Vagina (tissue), 2 donors: Measurements from ENCODE around the gene PPP2R5C. TPM values are rescaled to one million over a fixed set of nuclear protein-coding genes. Genes with fewer than 3 reads are reported as not detected.
A peak's percentile ranks its signal among the peaks of the same experiment; 100 is the strongest.
"Not testable (repeated sequence)": the region's sequence is repeated elsewhere in the genome, so short reads cannot be mapped to it uniquely, and the experiment has no call there.

Experiments
- DNase-seq, 2 donors: peaks; one replicate each; pipeline ENCODE4 v3.0.0-alpha.2; 2017; ENCODE audit errors: extremely low spot score in 2 of 2
- H3K27ac ChIP-seq: fragments of 200-600 bp; sonication (generic); one replicate; pipeline ENCODE4 v1.5.1; 2019
- H3K27me3 ChIP-seq: fragments of 200-600 bp; sonication (generic); one replicate; pipeline ENCODE4 v1.5.1; 2019
- H3K36me3 ChIP-seq, 2 donors: fragments of 200-600 bp; sonication (generic); one replicate each; pipeline ENCODE4 v1.5.1; 2017 to 2019
- H3K4me1 ChIP-seq: fragments of 200-600 bp; sonication (generic); one replicate; pipeline ENCODE4 v1.5.1; 2019
- H3K4me3 ChIP-seq, 2 donors: fragments of 200-600 bp; sonication (generic); 1 replicate in 1 of 2; 2 replicates in 1 of 2; pipeline ENCODE4 v1.5.1; 2016 to 2019
- H3K9me3 ChIP-seq: fragments of 200-600 bp; sonication (generic); one replicate; pipeline ENCODE4 v1.5.1; 2019
- CTCF ChIP-seq, 3 experiments: fragments of 450-650 bp in 2 of 3; fragments of 200-600 bp in 1 of 3; sonication (generic) in 1 of 3; IDR thresholded peaks; one replicate each; pipeline ENCODE4 v1.5.1; 2017 to 2019; ENCODE audit warnings: antibody characterized with exemption in 3 of 3, mild to moderate bottlenecking in 2 of 3, moderate library complexity in 2 of 3
- POLR2A ChIP-seq, 2 donors: fragments of 450-650 bp; IDR thresholded peaks; one replicate each; pipeline ENCODE4 v1.6.1; 2017; ENCODE audit warnings: antibody characterized with exemption in 2 of 2, mild to moderate bottlenecking in 2 of 2, moderate library complexity in 2 of 2
- POLR2AphosphoS5 ChIP-seq, 2 donors: sonication (generic); formaldehyde crosslinking; IDR thresholded peaks; one replicate each; pipeline ENCODE4 v1.9.0; 2017; ENCODE audit warnings: antibody characterized with exemption in 2 of 2, mild to moderate bottlenecking in 2 of 2, low read depth in 1 of 2; ENCODE audit not compliant: insufficient read depth in 1 of 2
- intact Hi-C: fragments of 100-400 bp; cut with DNase I; formaldehyde crosslinking; loops from one replicate; pipeline ENCODE4 v1.15.1; 2023
- total RNA-seq: library from RNA; depleted of rRNA; stranded (reverse); fragments of >200 nt; gene quantifications from one replicate; pipeline ENCODE4 v1.2.3, GENCODE V29; 2016

PPP2R5C gene
- total RNA-seq, 1 donor from 2014 or later: 88.1 TPM

- intact Hi-C loops: no loop called here
- H3K9me3 ChIP-seq: no peaks in the 10 kb centered on the region
- DNase-seq: peak in 1 of 2 donors; percentile 37
- H3K27me3 ChIP-seq: no peaks in the 10 kb centered on the region
- no peak overlapping the region for H3K4me3 ChIP-seq
- H3K36me3 ChIP-seq: no peaks in the 10 kb centered on the region
- TF ChIP-seq POLR2AphosphoS5 (IDR thresholded peaks at IDR 0.05; ENCODE audit: insufficient read depth in 1 of 2, low read depth in 1 of 2) (no peak), CTCF (IDR thresholded peaks at IDR 0.05) (no peak), POLR2A (IDR thresholded peaks at IDR 0.05) (no peak)
- no peak overlapping the region for H3K27ac ChIP-seq
- H3K4me1 ChIP-seq: no peaks in the 10 kb centered on the region
Measured at GRCh38 chr14:101739446-101740141, 21.9 kb upstream of the PPP2R5C start.

GRCh38 chr14:101740981-101741380, 20.5 kb upstream of the PPP2R5C start:
- Histone ChIP-seq H3K27ac (no peak overlapping the region), H3K4me3 (no peak overlapping the region), H3K36me3 (no peaks in the 10 kb centered on the region), H3K9me3 (no peaks in the 10 kb centered on the region), H3K4me1 (no peaks in the 10 kb centered on the region), H3K27me3 (no peaks in the 10 kb centered on the region)
- DNase-seq: peak; percentile 44 to 82
- TF ChIP-seq CTCF (IDR thresholded peaks at IDR 0.05) (no peak), POLR2AphosphoS5 (IDR thresholded peaks at IDR 0.05; ENCODE audit: insufficient read depth in 1 of 2, low read depth in 1 of 2) (no peak), POLR2A (IDR thresholded peaks at IDR 0.05) (no peak)
- intact Hi-C loops: no loop called here

DNA sequence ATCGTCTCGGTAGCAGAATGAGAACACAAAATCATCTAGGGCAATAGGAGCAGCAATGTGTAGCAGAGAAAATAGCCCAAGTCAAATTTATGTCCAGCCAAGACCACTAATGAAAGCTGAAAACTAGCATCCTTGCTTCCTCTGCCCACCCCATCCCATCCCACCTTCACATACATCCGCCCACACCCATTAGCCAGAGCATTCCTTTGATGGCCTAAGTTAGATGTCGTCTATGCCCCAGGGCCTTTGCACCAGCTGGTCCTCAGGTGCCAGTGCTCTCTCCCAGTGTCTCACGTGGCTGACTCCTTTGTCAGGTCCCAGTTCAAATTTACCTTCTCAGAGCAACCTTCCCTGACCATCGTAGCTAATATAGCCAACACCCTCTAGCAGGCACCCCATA, 17.8 kb upstream of the PPP2R5C start:
- H3K4me3 ChIP-seq: no peak overlapping the region
- H3K4me1 ChIP-seq: no peaks in the 10 kb centered on the region
- TF ChIP-seq POLR2A (IDR thresholded peaks at IDR 0.05) (no peak), POLR2AphosphoS5 (IDR thresholded peaks at IDR 0.05; ENCODE audit: insufficient read depth in 1 of 2, low read depth in 1 of 2) (no peak), CTCF (IDR thresholded peaks at IDR 0.05) (no peak)
- intact Hi-C loops: no loop called here
- no peaks in the 10 kb centered on the region for H3K27me3 ChIP-seq
- H3K9me3 ChIP-seq: no peaks in the 10 kb centered on the region
- H3K27ac ChIP-seq: no peak overlapping the region
- H3K36me3 ChIP-seq: no peaks in the 10 kb centered on the region
- peak in 1 of 2 donors; percentile 37 for DNase-seq

DNA sequence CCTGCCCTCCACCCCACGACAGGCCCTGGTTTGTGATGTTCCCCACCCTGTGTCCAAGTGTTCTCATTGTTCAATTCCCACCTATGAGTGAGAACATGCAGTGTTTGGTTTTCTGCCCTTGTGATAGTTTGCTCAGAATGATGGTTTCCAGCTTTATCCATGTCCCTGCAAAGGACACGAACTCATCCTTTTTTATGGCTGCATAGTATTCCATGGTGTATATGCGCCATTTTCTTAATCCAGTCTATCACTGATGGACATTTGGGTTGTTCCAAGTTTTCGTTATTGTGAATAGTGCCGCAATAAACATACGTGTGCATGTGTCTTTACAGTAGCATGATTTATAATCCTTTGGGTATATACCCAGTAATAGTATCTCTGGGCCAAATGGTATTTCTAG, 17.1 kb upstream of the PPP2R5C start:
- intact Hi-C loops, H3K36me3 ChIP-seq, H3K9me3 ChIP-seq, H3K4me3 ChIP-seq, H3K27ac ChIP-seq, H3K4me1 ChIP-seq, DNase-seq, H3K27me3 ChIP-seq: not testable (repeated sequence)

DNA sequence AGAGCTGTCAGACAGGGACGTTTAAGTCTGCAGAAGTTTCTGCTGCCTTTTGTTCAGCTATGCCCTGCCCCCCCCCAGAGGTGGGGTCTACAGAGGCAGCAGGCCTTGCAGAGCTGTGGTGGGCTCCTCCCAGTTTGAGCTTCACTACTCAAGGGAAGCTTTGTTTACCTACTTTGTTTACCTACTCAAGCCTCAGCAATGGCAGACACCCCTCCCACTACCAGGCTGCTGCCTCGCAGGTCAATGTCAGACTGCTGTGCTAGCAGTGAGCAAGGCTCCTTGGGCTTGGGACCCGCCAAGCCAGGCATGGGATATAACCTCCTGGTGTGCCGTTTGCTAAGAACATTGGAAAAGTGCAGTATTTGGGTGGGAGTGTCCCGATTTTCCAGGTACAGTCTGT, 11.8 kb upstream of the PPP2R5C start:
- H3K27ac ChIP-seq, intact Hi-C loops, H3K9me3 ChIP-seq, H3K36me3 ChIP-seq, H3K27me3 ChIP-seq, H3K4me1 ChIP-seq, H3K4me3 ChIP-seq: not testable (repeated sequence)
- DNase-seq: peak in 1 of 2 donors; percentile 1

DNA sequence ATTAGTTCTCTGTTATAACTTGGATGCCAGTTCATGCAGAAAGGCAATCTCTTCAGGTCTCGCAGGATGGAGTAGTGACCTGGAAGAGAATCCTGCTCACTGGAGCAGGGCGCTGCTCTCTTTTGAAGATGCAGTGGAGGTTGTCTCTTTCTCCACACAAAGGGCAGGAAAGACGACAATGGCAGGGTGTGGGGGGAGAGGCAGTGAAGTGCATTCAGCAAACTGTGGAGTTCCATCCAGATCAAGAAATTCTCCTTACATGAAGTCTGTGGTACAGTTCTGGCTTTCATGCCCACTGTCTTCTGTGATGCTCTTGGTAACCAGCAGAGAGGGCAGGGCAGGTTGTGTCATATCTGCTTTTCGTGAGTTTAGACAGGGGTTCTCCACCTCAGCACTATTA, 6.6 kb upstream of the PPP2R5C start:
- Histone ChIP-seq H3K9me3 (no peaks in the 10 kb centered on the region), H3K36me3 (no peaks in the 10 kb centered on the region), H3K27ac (no peak overlapping the region), H3K4me1 (no peaks in the 10 kb centered on the region), H3K4me3 (no peak overlapping the region), H3K27me3 (no peaks in the 10 kb centered on the region)
- DNase-seq: peak in 1 of 2 donors; percentile 60
- intact Hi-C loops: no loop called here
- TF ChIP-seq CTCF (IDR thresholded peaks at IDR 0.05) (no peak), POLR2A (IDR thresholded peaks at IDR 0.05) (no peak)
